Activated T-helper 17 cell treated with anti-CD3 and anti-CD28 coated beads, Interleukin-2, amount 50 U/mL, for 72 hours (primary cell): ENCODE data around the gene CCDC15. TPM values are rescaled to one million over a fixed set of nuclear protein-coding genes. Genes with fewer than 3 reads are reported as not detected.
A peak's percentile ranks its signal among the peaks of the same experiment; 100 is the strongest.

Experiments used
- ATAC-seq: fragments of 150-1000 bp; cut with Tn5 transposase; replicated peaks from 2 replicates; pipeline ENCODE4 v1.10.0; 2021; ENCODE audit warnings: mild to moderate bottlenecking, moderate library complexity
- H3K27ac Mint-ChIP-seq: one replicate; pipeline ENCODE4 v1.8.0; 2022; ENCODE audit warnings: mixed read lengths
- H3K27me3 Mint-ChIP-seq: one replicate; pipeline ENCODE4 v1.8.0; 2022; ENCODE audit warnings: mixed read lengths
- H3K36me3 Mint-ChIP-seq: one replicate; pipeline ENCODE4 v1.8.0; 2022; ENCODE audit warnings: low read depth, mild to moderate bottlenecking, mixed read lengths
- H3K4me1 Mint-ChIP-seq: one replicate; pipeline ENCODE4 v1.8.0; 2022; ENCODE audit warnings: mixed read lengths
- H3K4me3 Mint-ChIP-seq: one replicate; pipeline ENCODE4 v1.8.0; 2022; ENCODE audit warnings: mild to moderate bottlenecking, mixed read lengths
- H3K9me3 Mint-ChIP-seq: one replicate; pipeline ENCODE4 v1.8.0; 2022; ENCODE audit warnings: mixed read lengths
- total RNA-seq, 2 donors: library from RNA; stranded (reverse); gene quantifications; one replicate each; pipeline ENCODE4 v1.2.3, GENCODE V29; 2022

Gene CCDC15, protein sequence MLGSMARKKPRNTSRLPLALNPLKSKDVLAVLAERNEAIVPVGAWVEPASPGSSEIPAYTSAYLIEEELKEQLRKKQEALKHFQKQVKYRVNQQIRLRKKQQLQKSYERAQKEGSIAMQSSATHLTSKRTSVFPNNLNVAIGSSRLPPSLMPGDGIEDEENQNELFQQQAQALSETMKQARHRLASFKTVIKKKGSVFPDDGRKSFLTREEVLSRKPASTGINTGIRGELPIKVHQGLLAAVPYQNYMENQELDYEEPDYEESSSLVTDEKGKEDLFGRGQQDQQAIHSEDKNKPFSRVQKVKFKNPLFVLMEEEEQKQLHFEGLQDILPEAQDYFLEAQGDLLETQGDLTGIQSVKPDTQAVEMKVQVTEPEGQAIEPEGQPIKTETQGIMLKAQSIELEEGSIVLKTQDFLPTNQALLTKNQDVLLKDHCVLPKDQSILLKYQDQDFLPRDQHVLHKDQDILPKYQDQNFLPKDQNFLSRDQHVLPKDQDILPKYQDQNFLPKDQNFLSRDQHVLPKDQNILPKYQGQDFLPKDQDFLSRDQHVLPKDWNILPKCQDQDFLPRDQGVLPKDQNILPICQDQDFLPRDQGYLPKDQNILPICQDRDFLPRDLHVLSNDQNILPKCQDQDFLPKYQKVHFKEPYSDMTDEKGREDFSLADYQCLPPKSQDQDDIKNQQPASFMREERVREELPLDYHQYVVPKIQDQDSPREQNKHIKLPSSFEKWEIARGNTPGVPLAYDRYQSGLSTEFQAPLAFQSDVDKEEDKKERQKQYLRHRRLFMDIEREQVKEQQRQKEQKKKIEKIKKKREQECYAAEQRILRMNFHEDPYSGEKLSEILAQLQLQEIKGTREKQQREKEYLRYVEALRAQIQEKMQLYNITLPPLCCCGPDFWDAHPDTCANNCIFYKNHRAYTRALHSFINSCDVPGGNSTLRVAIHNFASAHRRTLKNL
- 1 to 10 TPM; 5.5 to 8.7 TPM for total RNA-seq

DNA sequence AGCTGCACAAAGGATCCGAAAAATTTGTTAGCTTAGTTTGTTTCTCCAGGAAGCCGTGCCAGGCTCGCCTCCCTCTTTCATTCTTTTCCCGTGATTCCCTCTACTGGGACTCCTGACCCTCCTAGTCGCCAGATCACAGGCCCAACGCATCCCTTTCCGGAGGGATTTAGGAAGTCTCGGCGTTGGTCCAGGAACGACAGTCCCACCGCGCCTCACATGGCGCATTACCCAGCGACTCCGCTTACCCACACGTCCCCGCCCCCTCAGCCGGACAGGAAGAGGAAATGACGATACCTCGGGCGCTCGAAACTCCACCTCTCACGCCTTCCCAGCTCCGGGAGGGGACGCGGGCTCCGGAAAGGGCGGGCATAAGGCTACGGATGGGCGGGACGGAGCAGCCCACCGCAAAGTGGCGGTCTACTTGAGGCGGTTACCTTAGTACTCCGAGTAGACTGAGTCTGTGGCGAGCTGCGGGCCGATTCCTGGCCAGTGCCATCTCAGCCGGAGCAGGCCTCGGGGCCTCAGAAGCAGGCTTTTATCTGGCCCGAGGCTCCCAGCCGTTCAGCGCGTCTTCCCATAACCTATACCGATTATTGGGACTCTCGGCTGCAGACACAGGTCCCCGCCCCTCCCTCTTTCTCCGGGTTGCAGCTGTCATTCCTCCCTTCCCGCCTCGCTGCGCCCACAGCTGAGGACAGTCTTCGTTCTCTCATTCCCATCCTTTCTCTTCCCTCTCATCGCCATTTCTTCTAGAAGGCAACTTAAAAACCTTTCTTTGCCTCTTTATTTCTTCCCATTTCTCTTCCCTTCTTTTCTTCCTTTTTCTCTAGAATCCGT lies at the start of gene CCDC15:
Gene CCDC15, plus strand, starts transcription at position 450 of the 837 bp plus-strand sequence. CDS start 531 bp downstream, outside the sequence.
- no peak within 1 kb of the TSS for H3K4me3 Mint-ChIP-seq
- H3K27ac Mint-ChIP-seq = no peak within 1 kb of the TSS
- no peaks in the 10 kb centered on the region for H3K27me3 Mint-ChIP-seq
- no peaks in the 10 kb centered on the region for H3K36me3 Mint-ChIP-seq
- H3K9me3 Mint-ChIP-seq = no peaks in the 10 kb centered on the region
- no peaks in the 10 kb centered on the region for H3K4me1 Mint-ChIP-seq
- ATAC-seq = peak; percentile 98

DNA sequence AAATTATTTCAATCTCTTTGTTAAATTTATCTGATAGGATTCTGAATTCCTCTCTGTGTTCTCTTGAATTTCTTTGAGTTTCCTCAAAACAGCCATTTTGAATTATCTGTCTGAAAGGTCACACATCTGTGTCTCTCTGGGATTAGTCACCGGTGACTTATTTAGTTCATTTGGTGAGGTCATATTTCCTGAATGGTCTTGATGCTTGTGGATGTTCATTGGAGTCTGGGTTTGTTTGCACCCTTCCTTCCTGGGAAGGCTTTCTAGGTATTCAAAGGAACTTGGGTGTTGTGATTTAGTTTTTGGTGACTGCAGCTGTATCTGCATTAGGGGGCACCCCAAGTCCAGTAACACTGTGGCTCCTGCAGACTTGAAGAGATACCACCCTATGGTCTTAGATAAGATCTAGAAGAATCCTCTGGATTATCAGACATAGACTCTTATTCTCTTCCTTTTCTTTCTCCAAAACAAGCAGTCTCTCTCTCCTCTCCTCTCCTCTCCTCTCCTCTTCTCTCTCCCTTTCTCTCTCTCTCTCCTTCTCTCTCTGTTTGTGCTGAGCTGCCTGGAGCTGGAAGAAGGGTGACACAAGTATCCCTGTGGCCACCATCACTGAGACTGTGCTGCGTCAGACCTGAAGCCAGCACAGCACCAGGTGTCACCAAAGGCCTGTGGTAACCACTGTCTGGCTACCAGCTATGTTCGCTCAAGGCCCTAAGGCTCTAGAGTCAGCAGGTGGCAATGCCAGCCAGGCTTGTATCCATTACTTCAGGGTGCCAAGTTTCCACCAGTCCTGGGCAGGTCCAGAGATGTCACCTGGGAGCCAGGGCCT lies 38.2 kb upstream of the CCDC15 start:
- no peak overlapping the region for H3K27ac Mint-ChIP-seq
- no peak for ATAC-seq
- H3K4me1 Mint-ChIP-seq = no peaks in the 10 kb centered on the region
- H3K27me3 Mint-ChIP-seq = peaks cover 6% of the 10 kb centered on the region
- H3K36me3 Mint-ChIP-seq = no peaks in the 10 kb centered on the region
- H3K4me3 Mint-ChIP-seq = no peak overlapping the region
- peaks cover 7% of the 10 kb centered on the region for H3K9me3 Mint-ChIP-seq

DNA sequence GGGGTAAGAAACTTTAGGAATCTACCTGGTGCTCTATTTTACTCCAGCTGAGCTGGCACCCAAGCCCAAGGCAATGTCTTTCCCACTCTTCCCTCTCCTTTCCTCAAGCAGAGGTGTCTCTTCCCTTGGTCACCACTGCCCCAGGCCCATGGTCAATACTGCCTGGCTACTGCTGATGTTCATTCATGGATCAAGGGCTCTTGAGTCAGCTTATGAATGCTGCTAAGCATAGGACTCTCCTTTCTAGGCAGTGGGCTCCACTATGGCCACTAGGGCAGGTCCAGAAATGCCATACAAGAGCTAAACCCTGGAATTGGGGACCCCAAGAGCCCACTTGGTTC lies 37.7 kb upstream of the CCDC15 start:
- H3K27me3 Mint-ChIP-seq = peaks cover 6% of the 10 kb centered on the region
- H3K4me1 Mint-ChIP-seq = no peaks in the 10 kb centered on the region
- no peak for ATAC-seq
- H3K27ac Mint-ChIP-seq = no peak overlapping the region
- H3K36me3 Mint-ChIP-seq = no peaks in the 10 kb centered on the region
- no peak overlapping the region for H3K4me3 Mint-ChIP-seq
- peaks cover 7% of the 10 kb centered on the region for H3K9me3 Mint-ChIP-seq

DNA sequence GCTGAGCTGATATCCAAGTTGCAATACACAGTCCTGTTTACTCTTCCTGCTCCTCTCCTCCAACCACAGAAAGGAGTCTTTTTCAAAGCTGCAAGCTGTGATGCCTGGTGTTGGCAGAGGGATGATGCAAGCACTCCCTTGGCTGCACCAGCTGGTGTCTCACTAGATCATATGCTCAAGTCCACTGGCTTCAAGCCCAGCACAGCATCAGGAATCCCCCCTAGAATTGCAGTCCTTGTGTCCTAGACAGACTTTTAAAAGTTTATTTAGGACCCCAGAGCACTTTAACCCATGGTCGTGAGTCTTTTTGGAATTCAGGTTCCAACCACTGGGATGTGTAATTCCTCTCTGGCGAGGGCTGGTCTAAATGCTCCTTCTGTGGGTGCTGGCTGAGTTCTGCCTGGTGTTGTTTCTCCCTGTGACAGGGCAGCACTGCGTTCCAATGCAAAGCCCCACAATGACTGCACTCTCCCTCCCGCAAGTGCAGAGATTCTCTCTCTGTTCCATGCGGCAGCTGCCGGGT lies 36.8 kb upstream of the CCDC15 start:
- no peak for ATAC-seq
- H3K36me3 Mint-ChIP-seq = no peaks in the 10 kb centered on the region
- H3K27me3 Mint-ChIP-seq = no peaks in the 10 kb centered on the region
- H3K27ac Mint-ChIP-seq = no peak overlapping the region
- no peaks in the 10 kb centered on the region for H3K4me1 Mint-ChIP-seq
- H3K9me3 Mint-ChIP-seq = no peaks in the 10 kb centered on the region
- no peak overlapping the region for H3K4me3 Mint-ChIP-seq

DNA sequence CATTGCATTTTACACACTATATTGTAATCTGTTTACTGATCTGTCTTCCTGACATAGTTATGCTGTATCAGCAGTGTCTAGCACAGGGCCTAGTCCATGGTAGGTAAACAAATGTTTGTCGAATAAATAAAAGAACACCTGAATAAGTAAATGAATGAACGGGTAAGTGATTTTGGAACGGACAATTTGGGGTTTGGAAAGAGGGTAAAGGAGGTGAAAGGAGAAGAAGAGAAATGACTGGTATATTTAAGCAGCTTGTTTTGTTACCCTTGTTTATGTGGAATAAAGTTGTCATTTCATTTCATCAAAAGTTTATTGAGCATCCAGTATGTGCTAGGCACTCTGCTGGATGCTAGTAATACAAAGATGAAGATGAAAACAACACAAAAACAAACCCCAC lies 35.1 kb upstream of the CCDC15 start, which contains the start of gene HEPN1:
Gene HEPN1, plus strand, starts transcription at position 301 of the 400 bp plus-strand sequence.
- Mint-ChIP-seq H3K4me1 (no peaks in the 10 kb centered on the region), H3K9me3 (no peaks in the 10 kb centered on the region), H3K27me3 (no peaks in the 10 kb centered on the region), H3K4me3 (no peak within 1 kb of the TSS), H3K27ac (no peak within 1 kb of the TSS), H3K36me3 (no peaks in the 10 kb centered on the region)
- ATAC-seq = no peak

DNA sequence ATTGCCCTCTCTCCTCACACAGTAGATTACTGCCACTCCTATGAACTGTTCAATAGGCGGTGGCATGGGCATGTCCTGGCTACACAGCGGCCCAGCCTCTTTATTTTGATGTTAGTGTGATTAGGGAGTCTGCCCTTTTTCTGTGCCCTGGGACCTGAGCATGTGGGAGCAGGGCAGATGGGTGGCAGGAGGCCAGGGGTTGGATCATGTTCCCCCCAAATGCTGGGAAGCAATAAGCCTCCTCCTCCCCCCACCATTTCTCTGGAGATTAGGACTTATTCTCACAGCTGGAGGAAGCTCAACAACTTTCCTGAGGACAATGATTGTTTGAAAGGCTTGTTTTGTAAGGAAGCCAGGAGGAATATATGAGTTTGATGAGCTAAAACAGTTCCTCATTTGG lies 34.1 kb upstream of the CCDC15 start:
- ATAC-seq = no peak
- no peaks in the 10 kb centered on the region for H3K9me3 Mint-ChIP-seq
- no peak overlapping the region for H3K27ac Mint-ChIP-seq
- no peaks in the 10 kb centered on the region for H3K27me3 Mint-ChIP-seq
- H3K4me3 Mint-ChIP-seq = no peak overlapping the region
- H3K4me1 Mint-ChIP-seq = no peaks in the 10 kb centered on the region
- H3K36me3 Mint-ChIP-seq = no peaks in the 10 kb centered on the region

DNA sequence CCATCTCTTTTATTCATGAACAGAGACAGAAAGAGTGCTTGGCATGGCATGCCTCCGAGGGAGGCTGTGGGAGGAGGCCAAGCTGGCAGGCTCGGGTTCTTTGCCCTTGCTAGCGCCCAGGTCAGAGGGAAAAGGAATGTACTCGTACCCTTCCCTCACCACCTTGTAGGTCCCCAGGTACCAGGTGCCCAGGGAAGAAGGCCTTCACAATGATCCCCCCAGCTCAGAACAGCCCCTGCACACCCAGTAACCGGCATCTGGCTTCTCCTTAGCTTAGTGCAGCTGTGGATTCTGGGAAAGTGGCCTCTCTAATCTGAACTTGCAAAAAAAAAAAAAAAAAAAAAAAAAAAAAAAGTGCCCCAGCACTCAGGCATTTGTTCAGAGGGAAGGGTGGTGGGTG lies 33.6 kb upstream of the CCDC15 start:
- H3K36me3 Mint-ChIP-seq = no peaks in the 10 kb centered on the region
- peak overlapping the region; percentile 33 for H3K4me3 Mint-ChIP-seq
- H3K4me1 Mint-ChIP-seq = no peaks in the 10 kb centered on the region
- no peaks in the 10 kb centered on the region for H3K9me3 Mint-ChIP-seq
- H3K27ac Mint-ChIP-seq = no peak overlapping the region
- no peak for ATAC-seq
- H3K27me3 Mint-ChIP-seq = no peaks in the 10 kb centered on the region

DNA sequence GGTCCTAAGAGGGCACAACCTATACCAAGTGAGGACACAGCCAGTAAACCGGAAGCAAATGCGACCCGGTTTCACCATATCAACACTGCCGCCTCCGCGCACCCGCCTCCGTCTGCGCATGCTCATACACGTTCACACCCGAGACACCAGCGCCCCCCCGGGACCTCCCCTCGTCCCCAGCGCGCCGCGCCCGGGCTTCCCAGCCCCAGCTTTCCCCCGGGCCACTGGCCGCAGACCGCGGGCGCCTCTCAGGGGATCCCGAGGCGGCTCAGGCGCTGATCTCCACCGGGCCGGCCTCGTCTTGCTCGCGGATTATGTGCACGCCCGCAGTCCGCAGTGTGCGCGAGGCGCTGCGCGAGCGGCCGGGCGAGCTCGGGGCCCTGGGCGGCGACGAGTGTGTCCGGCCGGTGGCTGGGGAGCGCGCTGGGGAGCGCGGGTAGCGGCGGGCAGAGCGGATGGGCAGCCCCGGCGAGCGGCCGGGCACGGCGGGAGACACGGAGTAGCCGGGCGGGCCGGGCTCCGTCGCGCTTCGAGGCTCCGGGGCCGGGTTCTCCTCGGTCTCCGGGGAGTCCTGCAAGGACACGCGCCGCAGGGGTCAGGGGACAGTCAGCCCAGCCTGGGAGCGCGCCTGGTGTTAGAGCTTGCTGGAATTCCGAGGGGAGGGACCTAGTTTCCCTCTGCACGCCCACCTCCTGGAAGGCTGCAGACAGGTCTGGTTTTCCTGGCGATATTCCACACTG lies 33.0 kb upstream of the CCDC15 start:
- Mint-ChIP-seq H3K36me3 (no peaks in the 10 kb centered on the region), H3K27ac (no peak overlapping the region), H3K4me1 (no peaks in the 10 kb centered on the region), H3K4me3 (peak overlapping the region; percentile 33), H3K9me3 (no peaks in the 10 kb centered on the region), H3K27me3 (no peaks in the 10 kb centered on the region)
- peak; percentile 76 for ATAC-seq

DNA sequence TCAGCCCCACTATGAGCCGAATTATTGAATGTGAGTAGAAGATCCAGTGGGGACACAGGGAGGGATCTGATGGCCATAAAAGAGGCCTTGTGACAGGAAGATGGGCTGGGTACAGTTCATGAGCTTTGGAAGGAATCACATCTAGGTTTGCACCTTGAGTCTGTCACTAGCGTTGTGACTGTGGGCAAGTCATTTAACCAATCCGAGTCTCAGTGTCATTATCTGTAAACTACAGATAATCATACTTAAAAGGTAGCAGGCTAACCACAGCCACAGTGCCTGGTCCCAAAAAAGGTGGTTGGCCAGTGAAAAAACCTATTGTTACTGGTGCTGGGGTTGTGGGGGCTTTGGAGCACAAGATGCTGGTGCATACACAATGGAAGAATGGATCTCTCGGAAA lies 31.2 kb upstream of the CCDC15 start:
- Mint-ChIP-seq H3K27me3 (no peaks in the 10 kb centered on the region), H3K4me1 (no peaks in the 10 kb centered on the region), H3K36me3 (no peaks in the 10 kb centered on the region), H3K9me3 (no peaks in the 10 kb centered on the region), H3K27ac (no peak overlapping the region), H3K4me3 (no peak overlapping the region)
- ATAC-seq = no peak

DNA sequence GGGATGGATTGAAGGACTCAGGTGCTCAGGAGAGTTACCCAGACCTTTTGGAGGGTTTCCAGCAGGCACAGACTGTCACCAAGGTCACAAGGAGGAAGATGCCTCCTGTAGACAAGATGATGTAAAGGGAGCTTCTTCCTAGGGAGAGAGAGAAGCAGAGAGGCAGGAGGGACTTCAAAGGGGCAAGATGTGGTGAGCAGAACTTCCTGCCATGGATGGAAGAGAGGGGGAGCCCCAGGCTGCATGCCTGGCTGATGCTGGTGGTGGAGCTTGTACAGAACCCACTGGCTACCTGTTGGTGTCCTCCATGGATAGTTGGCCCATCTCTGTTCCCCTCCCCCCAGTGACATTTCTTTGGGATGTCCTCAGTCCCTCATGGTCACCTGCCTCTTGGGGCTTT lies 30.7 kb upstream of the CCDC15 start:
- H3K4me3 Mint-ChIP-seq = no peak overlapping the region
- no peaks in the 10 kb centered on the region for H3K36me3 Mint-ChIP-seq
- no peaks in the 10 kb centered on the region for H3K9me3 Mint-ChIP-seq
- H3K4me1 Mint-ChIP-seq = no peaks in the 10 kb centered on the region
- H3K27me3 Mint-ChIP-seq = no peaks in the 10 kb centered on the region
- ATAC-seq = no peak
- H3K27ac Mint-ChIP-seq = no peak overlapping the region

DNA sequence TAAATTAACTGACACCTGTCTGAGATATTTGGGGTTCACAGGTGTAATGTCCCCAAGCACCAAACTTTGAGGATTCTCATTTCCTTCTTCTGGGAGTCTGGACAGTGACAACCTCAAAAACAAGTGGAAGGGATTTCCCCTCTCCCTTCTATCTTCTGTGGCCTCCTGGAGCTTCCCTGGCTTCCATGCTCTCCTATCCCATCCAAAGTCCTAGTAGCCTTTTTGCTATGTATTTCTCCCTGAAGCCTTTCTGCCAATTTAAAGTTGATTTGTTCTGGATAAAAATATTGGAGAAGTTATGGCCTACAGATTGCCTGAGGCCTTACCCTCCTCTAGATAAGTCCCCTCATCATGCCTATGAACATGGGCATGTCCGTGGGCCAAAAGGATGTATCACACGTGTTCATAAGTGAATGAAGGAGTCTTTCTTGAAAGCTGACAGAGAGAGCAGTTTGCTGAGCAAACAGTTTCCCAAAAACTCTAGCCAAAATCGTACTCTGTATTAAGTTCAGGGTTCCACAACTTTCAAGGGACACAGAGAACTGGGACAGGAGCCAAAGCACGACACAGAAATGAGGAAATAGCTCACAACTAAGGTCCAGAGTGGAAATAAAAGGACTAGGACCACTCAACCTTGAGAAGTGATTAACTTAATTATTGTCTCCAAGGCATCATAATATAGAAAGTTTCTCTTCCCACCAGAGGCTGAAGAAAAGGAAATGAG lies 24.9 kb upstream of the CCDC15 start:
- Mint-ChIP-seq H3K4me3 (no peak overlapping the region), H3K36me3 (no peaks in the 10 kb centered on the region), H3K27ac (no peak overlapping the region), H3K9me3 (no peaks in the 10 kb centered on the region), H3K27me3 (no peaks in the 10 kb centered on the region), H3K4me1 (peaks cover 4% of the 10 kb centered on the region)
- no peak for ATAC-seq

DNA sequence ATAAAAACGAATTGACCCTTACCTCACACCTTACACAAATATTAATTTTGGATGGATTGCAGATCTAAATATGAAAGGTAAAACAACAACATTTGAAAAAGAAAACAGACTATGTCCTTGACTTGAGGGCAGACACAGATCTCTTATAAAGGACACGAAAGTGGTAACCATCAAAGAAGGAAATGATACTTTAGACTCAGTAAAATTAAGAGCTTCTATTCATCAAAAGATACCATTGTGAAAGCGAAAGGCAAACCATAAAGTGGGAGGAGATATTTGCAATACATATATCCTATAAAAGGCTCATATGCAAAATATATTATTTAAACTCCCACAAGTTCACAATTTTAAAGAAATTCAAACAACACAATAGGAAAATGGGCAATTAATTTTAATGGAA lies 23.2 kb upstream of the CCDC15 start:
- H3K27ac Mint-ChIP-seq = no peak overlapping the region
- no peak overlapping the region for H3K4me3 Mint-ChIP-seq
- H3K36me3 Mint-ChIP-seq = no peaks in the 10 kb centered on the region
- no peaks in the 10 kb centered on the region for H3K9me3 Mint-ChIP-seq
- peaks cover under 1% of the 10 kb centered on the region for H3K27me3 Mint-ChIP-seq
- peak; percentile 39 for ATAC-seq
- H3K4me1 Mint-ChIP-seq = peaks cover 4% of the 10 kb centered on the region
